GM21515 (cell line): ENCODE data around the gene SOWAHC.

ENCODE experiments used
- ATAC-seq: cut with Tn5 transposase; IDR thresholded peaks from one replicate; pipeline ENCODE4 v1.9.1; 2021; ENCODE audit not compliant: unreplicated experiment

SOWAHC gene

DNA sequence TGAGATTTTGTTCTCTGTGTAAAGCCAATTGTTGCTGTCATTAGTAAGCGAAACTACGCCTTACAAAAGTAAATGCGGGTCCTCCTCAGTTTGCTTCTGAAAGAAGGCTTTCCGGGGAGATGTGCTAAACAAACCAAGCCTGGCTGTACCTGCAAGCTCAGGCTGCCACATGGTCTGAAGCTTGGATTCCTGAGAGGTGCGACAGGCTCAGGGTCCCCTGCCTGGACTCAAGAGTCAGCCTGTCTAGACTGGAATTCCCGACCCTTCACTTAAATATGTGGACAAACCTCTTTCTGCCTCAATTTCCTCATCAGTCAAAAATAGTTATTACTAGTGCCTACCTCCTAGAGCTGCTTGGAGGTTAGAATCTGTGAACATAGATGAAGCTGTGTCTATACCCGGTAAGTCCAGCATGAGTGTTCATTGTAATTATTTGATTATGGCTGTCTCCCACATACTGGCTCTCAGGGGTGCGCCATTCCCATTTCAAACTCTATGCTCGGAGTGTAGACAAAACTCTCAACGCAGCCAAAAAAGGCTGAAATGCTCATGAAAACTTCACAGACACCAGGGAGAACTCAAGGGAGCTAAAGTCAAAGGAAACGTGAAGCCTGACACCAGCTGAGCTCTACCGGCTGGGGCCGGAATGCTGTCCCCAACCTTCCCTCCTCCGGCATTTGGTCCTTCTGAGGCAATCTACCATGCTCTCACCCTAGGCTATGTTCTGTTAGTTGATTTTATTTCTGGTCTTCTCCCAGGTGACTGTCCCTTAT lies 31.4 kb downstream of the SOWAHC start:
- no peak for ATAC-seq

GRCh38 chr2:109646961-109647360 lies 32.8 kb downstream of the SOWAHC start:
- no peak for ATAC-seq

- no peak for ATAC-seq
These were observed 33.5 kb downstream of the SOWAHC start for GRCh38 chr2:109647636-109648035.

- no peak for ATAC-seq
These were observed 33.9 kb downstream of the SOWAHC start for GRCh38 chr2:109648041-109648527.

DNA sequence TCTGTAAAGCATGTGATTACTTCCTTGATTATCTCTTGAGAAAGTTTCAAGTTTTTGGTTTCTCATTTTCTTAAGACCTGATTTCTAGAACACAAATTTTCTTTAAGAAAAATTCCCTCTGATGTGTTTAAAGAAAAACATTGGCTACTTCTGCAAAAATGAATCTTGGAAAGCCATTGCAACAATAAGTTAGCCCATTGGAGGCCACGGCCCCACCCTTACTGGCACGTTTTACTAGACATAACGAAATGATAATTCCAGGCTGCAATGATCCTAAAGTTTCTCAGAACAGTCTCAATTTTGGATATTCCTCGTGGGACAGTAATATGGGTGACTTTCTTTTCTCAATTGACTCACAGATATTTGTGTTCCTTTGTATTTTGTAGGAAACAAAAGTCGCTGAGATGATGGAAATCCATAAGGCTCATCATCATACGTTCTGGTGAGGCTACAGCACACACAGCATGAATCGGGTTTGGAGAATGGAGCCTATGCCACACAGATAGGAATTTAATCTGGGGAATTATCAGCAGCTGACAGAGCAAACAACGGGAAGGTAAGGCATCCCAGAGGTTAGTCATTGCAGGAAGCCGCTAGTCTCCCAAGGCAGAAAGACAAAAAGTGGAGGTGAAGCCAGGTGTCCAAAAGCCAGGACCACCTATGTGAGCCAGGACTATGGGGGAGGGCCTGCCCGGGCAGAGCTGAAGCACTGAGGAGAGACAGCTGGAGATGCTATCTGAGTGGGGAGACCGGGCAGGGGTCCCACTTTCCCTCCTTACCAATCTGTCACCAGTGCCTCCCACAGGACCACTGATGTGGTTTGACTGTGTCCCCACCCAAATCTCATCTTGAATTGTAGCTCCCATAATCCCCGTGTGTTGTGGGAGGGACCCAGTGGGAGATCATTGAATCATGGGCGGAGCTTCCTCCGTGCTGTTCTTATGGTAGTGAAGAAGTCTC lies 35.9 kb downstream of the SOWAHC start:
- no peak for ATAC-seq

GRCh38 chr2:109654326-109655050 lies 40.3 kb downstream of the SOWAHC start:
- ATAC-seq = no peak

- no peak for ATAC-seq
These were observed 41.1 kb downstream of the SOWAHC start for GRCh38 chr2:109655287-109655686.

GRCh38 chr2:109659396-109660045 lies 45.4 kb downstream of the SOWAHC start:
- ATAC-seq = no peak

- ATAC-seq = no peak
These were observed 46.1 kb downstream of the SOWAHC start for GRCh38 chr2:109660046-109660860.

GRCh38 chr2:109662889-109663288 lies 48.7 kb downstream of the SOWAHC start:
- ATAC-seq = no peak

GRCh38 chr2:109663721-109664120 lies 49.6 kb downstream of the SOWAHC start:
- no peak for ATAC-seq

DNA sequence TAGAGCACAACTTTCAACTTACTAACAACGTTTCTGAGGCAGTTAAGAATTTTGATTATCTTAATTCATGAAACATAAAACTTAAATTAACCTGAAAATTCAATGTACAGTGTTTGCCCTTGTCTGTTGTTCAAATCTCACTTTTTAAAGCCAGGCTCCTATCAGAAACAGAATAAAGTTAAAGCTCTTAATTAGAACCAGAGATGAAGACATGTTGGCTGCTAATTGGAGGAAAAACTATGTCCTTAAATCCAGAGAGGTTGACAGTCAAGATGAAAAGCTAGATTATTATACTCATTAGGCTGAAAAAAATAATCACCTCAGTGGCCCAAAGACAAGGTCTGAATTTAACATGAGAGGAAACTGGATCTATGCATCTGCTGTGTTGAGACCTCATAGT lies 52.3 kb downstream of the SOWAHC start:
- ATAC-seq = no peak
